D341Med (cell line): ENCODE results near the gene APCDD1L.

Experiments
- DNase-seq: peaks from one replicate; pipeline ENCODE4 v3.0.0; 2012; ENCODE audit warnings: low spot score

The APCDD1L gene

DNA sequence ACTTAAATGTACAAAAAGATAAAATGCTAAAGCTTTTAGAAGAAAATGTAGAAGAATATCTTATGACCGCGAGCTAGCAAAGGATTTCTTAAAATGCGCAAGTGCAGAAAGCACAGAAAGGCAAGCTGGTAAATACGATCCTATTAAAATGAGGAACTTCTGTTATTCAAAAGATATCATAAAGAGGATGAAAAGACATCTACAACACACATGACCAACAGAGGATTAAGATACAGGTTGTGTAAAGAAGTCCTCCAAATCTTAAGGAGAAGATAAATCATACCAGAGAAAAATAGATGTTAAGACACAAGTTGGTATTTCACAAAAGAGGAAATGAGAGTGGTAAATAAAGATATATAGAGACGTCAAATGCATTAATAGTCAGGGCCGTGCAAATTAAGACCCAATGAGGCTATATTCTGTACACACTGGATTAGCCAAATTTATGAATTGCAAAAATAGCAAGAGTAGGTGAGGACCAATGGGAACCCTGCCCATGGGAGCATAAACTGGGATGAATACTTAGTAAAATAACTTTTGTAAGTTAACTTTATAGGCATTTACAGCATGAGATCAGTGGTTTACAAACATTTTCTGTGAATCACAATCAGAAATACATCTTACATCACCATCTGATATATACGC, 23.0 kb downstream of the APCDD1L start:
- no peak for DNase-seq

DNA sequence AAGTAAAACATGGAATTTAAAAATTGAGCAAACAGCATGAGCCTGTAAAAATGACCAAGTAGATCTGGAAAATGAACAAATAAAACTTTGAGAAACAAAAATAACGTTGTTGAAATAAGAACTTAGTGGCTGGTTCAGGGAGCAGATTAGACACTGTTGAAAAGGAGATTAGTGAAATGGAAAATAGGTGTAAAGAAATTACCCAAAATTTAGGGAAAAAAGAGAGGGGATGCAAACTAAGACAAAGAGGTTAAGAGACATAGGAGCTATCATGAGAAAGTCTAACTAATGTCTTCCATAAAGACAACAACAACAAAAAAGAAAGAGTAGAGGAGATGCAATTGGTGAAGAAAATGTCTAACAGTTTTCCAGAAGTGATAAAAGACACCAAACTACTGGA, 29.0 kb downstream of the APCDD1L start:
- no peak for DNase-seq

DNA sequence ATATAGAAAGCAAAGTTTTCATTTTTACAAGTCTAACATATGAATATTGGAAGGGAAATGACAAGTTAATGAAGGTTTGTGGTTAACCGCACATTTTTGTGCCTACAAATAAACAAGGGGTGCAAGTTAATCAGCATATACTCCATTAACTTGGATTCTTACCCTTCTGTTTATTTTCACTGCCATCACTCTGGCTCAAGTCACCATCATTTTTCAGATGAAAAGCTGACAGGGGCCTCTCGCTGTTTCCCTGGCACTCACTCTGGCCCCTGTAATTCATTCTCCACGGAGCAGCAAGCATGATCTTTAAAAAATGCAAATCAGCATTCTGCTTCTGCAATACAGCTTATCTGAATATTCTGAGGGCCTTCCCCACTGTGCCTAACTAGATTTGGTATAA, 29.8 kb downstream of the APCDD1L start:
- no peak for DNase-seq

DNA sequence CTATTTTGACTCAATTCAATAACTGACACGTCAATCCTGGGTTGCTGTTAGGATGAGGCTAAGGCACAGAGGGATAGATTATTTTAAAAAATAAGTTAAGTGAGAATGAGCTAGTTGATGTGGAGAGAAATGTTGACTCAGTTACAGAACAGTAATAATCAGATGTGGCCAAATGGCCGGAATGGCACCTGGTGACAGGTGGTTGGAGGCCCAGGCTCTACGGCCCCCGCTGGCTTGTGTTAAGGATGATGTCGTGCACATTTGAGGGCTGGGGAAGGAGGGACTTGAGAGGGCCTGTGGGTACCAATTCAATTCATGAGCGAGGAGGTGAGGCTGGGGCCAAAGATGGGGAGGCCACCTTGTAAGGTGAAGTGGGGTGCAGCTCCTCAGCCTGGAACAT, 31.7 kb downstream of the APCDD1L start:
- no peak for DNase-seq

DNA sequence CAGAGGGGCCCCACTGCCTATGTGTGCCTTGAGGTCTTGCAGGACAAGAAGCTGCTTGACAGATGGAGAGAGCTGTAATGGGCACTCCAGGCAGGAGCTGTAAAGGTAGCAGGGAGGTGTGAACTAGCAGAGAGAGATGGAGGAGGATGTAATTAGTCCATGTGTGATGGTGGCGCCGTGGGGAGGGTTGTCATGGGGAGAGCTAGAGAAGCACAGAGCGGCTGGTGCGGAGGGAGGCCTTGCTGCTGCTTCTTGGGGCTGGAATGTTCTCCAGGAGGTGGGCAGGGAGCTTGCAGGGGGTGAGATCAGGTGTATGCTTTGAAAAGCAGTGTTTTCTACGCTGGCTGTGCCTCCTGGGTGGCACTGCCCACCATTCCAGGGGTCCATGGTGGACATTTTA, 32.1 kb downstream of the APCDD1L start:
- no peak for DNase-seq

DNA sequence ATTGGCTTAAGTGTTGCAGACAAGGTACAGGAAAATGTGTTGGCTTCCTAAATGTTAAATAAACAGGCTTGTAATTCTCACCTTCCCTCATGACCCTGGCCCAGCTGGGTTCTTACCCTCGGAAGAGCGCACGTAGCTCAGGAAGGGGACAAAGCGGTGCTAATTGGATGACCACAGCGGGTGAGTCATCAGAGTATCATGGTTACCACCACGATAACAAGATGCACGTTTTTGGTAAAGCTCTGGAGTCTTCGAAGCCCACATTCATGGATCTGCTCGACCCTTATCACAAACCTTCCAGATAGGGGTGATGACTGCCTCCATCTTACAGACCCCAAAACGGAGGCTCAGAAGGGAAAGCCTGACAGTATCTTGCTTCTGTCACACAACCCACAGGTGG, 32.8 kb downstream of the APCDD1L start:
- DNase-seq, result no peak

DNA sequence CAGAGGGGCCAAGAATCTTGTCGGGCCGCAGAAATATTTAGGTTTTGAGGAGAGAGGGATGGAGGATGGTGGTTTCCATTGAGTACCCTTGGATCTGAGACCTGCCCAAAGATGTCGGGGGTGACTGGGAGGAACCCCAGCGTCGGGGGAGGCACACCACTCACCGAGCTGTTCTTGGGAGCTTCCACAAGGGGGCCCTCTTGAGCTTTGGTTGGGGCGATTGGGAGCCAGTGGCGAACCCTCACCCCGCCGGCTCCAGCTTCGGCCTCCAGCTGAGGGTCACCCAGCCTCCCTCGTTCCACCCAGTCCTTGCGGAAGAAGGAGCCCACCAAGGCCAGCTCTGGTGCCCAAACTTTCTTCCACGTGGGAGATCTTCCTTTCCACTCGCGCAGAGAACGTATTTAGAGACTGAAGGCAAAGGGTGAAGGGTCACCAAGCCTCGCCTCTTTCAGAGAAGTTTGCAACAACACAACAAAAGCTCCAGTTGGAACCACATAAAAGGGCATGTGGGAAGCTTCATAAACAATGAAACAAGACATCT, 33.6 kb downstream of the APCDD1L start:
- peak; percentile 91 for DNase-seq

DNA sequence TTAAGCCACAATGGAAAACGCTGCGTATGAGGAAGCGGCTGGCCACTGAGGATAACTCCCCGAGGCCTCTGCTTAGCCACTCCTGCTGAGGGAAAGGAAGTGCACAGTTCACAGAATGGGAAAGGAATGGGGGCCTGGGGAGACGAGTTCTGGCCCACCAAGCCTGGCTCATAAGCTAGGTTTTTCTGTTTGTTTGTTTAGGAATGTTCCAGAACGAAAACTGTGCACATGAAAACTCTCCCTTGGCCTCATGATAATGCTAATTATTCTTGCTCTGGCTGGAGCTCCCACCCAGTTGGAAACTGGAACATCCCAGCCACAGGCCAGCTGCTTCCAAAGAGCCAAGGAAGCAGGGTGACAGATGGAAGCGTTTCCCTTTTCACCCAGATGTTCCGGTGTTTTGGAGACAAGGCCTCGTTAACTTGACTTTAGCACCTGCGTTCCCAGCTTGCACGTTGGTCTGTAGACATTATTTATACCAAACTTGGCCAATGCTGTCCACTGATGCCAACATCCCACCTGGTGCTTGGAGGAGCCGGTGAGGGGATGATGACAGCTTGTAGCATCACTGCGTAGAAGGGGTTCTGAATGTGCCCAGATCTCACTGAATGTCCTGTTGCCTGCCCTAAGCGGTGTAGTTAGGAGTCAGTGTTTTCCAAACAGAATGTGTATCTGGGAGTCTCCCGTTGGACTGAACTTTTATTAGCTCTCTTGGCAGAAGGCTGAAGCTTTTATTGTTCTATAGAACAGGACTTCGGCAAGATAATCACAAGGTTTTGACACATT, 34.5 kb downstream of the APCDD1L start:
- DNase-seq, result no peak

DNA sequence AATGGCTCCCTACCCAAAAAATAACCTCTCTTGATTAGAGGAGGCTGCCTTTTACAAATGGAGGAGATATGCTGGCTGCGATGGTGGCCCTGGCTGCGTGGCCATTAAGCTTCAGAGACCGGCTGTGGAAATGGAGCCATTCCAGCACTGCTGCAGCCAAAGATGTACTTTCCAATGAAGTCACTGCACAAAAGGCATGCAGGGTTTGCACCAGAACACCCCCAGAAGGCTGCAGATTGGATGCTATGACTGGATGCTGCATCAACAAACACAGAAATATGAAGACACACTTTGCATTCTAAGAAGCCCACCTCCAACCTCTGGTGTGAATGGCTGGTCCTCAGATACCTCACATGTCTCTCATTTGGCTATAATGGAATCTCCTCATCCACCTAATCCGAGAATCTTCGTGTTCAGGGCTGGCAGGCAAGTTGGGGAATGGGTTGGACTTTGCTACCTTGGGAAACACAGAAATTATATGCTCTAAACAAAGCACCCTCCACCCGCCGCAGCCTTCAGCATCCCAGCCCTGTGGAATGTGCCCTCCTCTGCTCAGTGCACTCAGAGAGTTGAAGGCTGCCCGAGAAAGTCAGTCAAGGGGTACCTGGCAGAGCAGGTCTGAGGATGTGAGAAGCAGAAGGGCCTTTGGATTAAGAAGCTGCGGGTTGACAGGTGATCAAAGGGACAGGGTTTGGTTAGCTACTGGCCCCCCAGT, 35.3 kb downstream of the APCDD1L start:
- DNase-seq, result no peak

DNA sequence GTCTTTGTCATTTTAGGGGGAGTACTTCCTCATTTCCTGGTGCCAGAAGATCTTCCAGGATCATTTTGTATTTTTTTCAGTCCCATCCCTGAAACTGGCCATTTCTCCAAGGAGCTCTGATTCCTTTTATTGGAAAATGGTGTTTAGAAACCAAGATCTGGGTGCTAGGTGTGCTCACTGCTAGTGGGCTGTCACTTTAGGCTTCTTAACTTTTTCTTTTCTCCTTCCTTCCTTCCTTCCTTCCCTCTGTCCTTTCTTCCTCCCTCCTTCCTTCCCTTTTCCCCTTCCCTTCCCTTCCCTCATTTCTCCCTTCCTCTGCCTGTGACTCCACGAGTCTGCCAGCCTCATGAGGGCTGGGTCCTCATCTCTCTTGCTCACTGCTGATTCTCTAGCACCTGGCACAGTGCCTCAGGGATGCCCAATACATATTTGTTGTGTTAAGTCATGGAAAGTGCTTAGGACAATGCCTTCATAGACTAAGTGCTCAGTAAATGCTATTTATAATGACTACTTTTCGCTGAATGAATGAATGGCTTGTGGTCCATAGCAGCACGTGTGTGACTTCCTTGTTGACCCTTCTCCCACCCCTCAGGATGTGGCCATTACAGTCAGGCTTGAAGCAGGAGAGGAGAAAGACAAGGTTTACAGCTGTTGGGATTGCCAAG, 36.9 kb downstream of the APCDD1L start:
- no peak for DNase-seq

DNA sequence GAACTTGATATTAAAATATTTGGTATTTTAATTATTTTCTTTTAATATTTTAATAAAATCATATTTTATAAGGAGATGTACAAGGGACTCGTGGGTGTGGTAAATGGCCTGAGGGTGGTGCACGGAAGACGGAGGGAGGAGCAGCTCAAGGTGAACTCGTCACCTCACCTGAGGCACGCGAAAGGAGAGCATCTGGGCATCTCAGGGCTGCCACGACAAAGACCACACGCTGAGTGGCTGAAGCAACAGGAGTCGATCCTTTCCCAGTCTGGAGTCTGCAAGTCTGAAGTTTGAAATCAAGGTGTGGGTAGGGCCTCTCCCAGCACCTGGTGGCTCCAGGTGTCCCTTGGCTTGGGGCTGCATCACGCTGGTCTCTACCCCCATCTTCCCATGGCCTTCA, 39.7 kb downstream of the APCDD1L start:
- no peak for DNase-seq

DNA sequence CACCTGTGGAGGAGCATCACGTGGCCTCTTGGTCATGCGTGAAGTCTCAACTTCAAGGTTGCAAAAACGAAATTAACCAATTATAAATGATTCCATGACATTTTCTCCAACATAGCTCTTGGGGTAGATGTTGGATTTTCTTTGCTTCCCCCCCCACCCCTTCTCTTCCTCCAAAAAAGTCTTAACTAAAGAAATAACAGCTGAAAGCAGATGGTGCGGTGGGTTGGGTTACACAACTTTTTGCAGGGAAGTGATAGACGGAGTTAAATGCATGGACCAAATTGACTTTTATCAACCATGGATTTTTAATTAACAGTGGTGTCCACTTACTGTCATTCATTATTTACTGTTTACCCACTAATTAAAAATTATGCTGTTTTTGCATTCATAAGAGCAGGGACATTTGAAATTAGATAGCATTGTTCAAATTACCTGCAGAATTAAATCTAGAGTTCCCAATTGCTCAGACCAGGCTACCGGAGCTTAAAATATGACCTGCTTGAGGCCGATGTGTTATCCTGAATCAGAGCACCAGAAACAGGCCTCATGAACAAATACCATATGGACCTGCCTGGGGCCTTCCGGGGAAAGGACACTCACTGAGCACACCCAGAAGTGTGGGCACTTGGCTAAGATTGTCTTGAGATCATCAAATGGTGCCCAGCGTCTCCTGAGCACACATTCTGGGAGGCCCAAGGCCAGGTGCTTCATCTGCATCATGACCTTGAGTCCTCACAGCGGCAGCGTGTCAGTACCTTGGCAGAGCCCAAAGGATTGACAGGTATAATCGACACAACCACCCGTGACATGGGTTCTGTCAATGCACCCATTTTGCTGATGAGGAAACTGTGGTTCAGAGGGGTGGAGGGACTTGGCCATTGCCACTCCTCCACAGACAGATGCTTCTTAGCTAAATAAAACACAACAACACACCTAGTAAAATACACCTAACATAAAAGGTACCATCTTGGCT, 41.5 kb downstream of the APCDD1L start:
- DNase-seq, result no peak

DNA sequence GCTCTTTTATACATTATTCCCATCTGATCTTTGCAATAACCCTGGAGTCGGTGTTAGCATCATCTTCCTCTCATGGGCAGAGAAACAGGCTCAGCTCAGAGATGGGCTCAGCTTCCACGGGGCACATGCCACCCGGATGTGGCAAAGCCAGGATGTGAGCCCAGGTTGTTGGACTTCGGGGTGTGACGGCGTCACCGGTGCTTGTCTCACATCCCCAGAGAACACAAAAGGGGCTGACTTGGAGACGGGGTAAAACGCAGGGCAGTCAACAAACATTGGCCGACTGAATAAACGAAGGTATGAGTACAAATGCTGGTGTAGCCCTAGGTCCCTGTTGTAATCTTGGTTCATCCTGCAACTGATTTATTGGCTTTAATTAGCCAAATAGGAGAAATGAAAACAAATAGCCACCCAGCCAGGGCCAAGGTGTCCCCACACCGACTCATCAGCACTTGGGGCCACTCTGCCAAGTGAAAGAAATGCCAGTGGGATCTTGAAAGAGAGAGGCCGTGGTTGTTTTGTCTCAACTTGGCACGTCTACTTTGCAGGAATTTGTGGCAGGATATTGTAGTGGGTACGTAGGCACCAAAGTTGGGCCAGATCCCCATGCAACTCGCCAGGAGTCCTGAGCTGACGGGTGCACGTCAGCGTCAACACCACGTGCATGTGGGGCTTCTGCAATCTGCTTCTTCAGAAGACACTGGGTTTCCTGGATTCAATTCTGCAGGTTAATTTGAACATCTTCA, 42.8 kb downstream of the APCDD1L start:
- DNase-seq, result no peak

DNA sequence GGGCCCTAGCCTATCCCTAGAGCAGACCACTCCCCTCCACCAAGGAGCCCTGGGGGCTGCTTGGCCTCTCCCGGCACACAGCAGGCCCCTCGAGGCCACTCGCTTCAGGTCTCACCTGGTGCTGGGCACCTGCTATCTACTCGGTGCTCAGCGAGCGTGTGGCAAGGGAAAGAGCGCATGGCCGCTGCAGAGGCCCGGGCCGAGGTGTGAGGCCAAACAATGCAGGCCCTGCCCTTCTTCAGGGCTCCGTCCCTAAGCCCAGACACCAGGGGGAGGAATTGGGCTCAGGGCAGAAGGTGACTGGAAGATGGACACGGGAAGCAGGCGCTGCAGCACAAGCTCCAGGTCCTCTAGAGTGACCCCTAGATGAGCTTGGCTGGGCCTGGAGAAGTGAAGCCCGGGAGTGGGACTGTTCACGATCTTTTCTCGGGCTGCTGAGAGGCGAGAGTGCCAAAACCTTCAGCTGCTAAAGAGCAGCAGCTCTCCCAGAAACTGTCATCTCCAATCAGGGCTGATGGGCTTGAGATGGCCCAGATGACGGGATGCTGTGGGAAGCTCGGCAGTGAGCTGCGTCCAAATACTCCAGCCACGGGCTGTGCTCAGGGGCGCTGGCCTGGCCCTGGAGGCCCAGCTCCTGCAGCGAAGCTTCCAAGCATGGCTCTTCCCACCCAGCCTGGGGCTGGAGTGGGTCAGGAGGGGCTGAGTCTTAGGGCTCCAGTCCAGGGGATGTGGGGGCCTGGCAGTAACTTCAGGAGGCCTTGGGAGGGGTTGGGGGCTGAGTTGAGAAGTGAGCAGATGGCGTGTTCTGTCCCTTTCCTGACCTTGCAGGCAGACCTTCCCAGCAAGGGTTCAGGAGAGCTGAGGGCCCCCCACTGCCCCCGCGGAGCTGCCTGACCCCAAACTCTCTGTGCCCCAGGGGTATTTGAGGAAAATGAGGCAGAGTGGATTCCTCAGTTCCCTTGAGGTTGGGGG, 43.7 kb downstream of the APCDD1L start:
- DNase-seq, result no peak

DNA sequence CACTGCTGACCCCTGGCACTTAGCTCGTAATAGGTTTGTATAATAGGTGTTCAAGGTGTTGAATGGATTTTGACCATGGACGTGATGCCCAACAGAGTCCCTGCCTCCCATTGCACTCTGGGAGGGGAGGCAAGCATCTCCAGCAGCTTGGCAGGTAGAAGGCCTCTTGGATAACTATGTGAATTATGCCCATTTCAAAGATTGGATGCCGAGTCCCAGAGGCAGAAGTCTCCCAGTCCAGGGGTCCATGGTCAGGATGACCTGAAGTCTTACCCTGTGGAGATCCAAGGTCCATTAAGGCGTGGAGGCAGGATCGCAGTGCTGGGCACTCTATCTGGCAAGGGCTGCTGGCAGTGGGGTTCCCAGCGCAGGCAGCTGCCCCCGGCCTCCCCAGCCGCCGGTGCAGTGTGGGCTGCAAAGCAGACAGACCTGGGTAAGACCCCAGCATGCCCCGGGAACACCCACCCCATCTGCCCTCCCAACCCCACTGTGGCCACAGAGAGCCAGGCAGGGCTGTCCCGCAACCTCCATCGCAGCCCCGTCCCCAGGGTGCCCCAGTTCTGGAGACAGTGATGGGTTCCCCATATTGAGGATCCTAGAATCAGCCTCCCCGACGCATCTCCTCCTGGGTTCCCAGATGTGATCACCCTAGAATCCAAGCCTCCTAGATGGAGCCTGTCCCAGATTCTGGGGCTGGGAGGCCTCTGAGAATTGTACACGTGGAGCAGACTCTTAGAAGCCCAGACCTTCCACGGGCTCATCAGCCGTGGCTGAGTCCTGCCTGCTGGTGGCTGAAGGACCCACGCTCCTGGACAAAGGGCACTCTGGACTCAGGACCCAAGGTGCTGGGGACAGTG, 44.6 kb downstream of the APCDD1L start:
- no peak for DNase-seq

DNA sequence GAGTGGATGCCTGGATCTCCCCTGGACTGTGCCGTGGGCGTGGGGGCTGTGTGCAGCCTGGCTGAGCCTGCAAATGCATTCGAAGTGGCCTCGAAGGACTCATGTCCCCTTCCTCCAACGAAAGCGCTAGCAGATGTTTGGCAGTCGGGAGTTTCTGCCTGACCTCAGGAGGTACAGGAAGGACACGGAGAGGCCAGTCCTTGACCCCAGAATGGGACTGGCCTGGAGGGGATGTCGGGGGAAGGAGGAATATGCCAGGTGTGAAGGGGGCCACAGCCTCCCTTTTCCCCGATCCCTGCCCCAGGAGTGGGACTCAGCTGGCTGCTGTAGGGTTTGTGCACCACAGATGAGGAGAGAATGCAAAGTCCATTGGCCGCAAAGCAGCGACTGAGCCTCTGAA, 45.6 kb downstream of the APCDD1L start:
- DNase-seq, result no peak

DNA sequence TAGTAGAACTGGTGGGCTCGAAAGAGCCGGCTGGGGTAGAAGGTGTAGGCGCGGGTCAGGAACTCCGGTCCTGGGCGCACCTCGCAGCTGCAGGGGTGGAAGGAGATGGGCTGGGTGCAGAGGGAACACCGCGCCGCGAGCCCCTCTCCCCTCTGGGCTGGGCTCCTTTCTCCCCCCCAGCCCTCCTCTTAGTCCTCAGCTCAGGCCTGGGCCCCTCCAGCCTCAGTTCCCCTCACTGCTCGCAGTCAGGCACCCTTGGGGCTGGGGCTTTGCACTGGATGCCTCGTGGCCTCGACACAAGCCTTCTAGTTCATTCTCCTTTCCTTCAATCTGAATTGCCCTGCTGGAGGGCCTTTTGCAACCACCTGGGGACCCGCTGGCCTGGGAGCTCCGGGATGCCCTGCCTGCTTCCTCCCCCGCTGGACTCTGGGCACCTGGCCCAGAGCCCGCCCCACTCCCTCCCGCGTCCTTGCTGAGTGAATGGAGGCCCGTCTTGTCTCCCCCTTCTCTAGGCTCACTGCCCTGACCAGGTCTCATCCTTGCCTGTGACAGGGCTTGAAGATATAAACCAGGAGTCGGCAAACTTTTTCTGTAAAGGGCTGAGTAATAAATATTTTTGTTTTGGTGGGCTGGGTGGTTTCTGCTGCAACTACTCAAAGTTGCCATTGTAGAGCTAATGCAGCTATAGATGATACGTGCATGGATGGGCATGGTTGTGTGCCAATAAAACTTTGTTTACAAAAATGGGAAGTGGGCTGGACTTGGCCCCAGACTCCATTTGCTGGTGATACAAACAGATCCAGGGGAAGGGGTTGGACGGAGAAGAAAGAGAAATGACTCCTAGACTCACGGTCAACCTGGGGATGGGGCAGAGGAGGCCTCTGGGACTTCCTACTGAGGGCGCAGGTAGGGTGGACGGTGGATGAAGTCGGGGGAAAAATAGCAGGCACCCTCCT, 47.3 kb downstream of the APCDD1L start:
- no peak for DNase-seq
